Measurements from ENCODE around the gene FGF21. TPM values are rescaled to one million over a fixed set of nuclear protein-coding genes. Genes with fewer than 3 reads are reported as not detected.
A peak's percentile ranks its signal among the peaks of the same experiment; 100 is the strongest.

Gene FGF21
- polyA plus RNA-seq, 1 of the 3 experiments (the other 2 are of a cell fraction) = not detected

- Histone ChIP-seq H3K9me2 (no peaks in the 10 kb centered on the region), H3K36me3 (replicated peaks in 1 of 2; ENCODE audit: control insufficient read depth in 1 of 2, insufficient read depth in 2 of 2, low read length in 1 of 2) (no peaks in the 10 kb centered on the region), H3K4me2 (no peak overlapping the region), H4K20me1 (ENCODE audit: insufficient read depth) (no peaks in the 10 kb centered on the region), H3K9ac (no peak overlapping the region), H3K27me3 (ENCODE audit: insufficient read depth) (no peaks in the 10 kb centered on the region), H3F3A (replicated peaks; ENCODE audit: insufficient read depth) (no peaks in the 10 kb centered on the region), H3K4me3 (ENCODE audit: low read depth in 2 of 2, low read length in 1 of 2) (no peak overlapping the region), H3K4me1 (ENCODE audit: control insufficient read depth in 1 of 2, insufficient read depth in 2 of 2, low read depth in 1 of 2, low read length in 1 of 2) (no peaks in the 10 kb centered on the region; a peak in 1 of 4 replicates), H3K79me2 (ENCODE audit: insufficient read depth) (no peaks in the 10 kb centered on the region), H2AFZ (ENCODE audit: low read depth) (no peak overlapping the region), H3K27ac (ENCODE audit: low read depth in 2 of 2, low read length in 1 of 2) (no peak overlapping the region), H3K9me3 (no peaks in the 10 kb centered on the region)
- POLR2A ChIA-PET = interaction anchor here (0.6 kb wide), 1 partner anchor 36 kb away, joined by 4 read pairs; no protein-coding TSS in a partner anchor
- no peak for DNase-seq
- WGBS (ENCODE audit: low lambda C conversion rate) = 76% methylated on average over 14 of the region's 14 CpGs
- CTCF ChIA-PET = interaction anchor here (1.1 to 20.7 kb wide), 3 partner anchors 29 to 189 kb away, joined by 3 to 457 read pairs (median 4); partner anchors contain the start of genes FUT1 and HSD17B14
- peak; percentile 22; the same call in 1 of the 2 replicates for TF ChIP-seq FOSL2 (IDR thresholded peaks at IDR 0.05; ENCODE audit: borderline replicate concordance, low read depth)
- TF ChIP-seq USF1 (IDR thresholded peaks at IDR 0.05; ENCODE audit: borderline replicate concordance, low read depth) = peak; percentile 77; the same call in 1 of the 2 replicates
- TF ChIP-seq FOXM1 (IDR thresholded peaks at IDR 0.05; ENCODE audit: low read depth) = no peak
These were observed 25.5 kb downstream of the FGF21 start for GRCh38 chr19:48780631-48781391.

GRCh38 chr19:48784527-48784926 is 29.2 kb downstream of the FGF21 start:
- no peak overlapping the region for H3K4me2 ChIP-seq
- H3K9me2 ChIP-seq = no peaks in the 10 kb centered on the region
- H3K4me1 ChIP-seq (ENCODE audit: control insufficient read depth in 1 of 2, insufficient read depth in 2 of 2, low read depth in 1 of 2, low read length in 1 of 2) = no peaks in the 10 kb centered on the region; a peak in 1 of 4 replicates
- no peak overlapping the region for H2AFZ ChIP-seq (ENCODE audit: low read depth)
- no peak overlapping the region for H3K4me3 ChIP-seq (ENCODE audit: low read depth in 2 of 2, low read length in 1 of 2)
- ChIA-PET POLR2A (no interaction called here), CTCF (interaction anchor here (2.4 to 20.7 kb wide), 3 partner anchors 11 to 186 kb away, joined by 8 to 457 read pairs (median 17); partner anchors contain the start of gene HSD17B14)
- H3K27ac ChIP-seq (ENCODE audit: low read depth in 2 of 2, low read length in 1 of 2) = no peak overlapping the region
- H3K27me3 ChIP-seq (ENCODE audit: insufficient read depth) = no peaks in the 10 kb centered on the region
- H3F3A ChIP-seq (replicated peaks; ENCODE audit: insufficient read depth) = no peaks in the 10 kb centered on the region
- no peaks in the 10 kb centered on the region for H3K9me3 ChIP-seq
- 53% methylated on average over 5 of the region's 5 CpGs for WGBS (ENCODE audit: low lambda C conversion rate)
- no peaks in the 10 kb centered on the region for H4K20me1 ChIP-seq (ENCODE audit: insufficient read depth)
- no peaks in the 10 kb centered on the region for H3K79me2 ChIP-seq (ENCODE audit: insufficient read depth)
- H3K36me3 ChIP-seq (replicated peaks in 1 of 2; ENCODE audit: control insufficient read depth in 1 of 2, insufficient read depth in 2 of 2, low read length in 1 of 2) = no peaks in the 10 kb centered on the region
- no peak for DNase-seq
- H3K9ac ChIP-seq = no peak overlapping the region
- TF ChIP-seq CTCF (IDR thresholded peaks at IDR 0.05) (no peak), REST (IDR thresholded peaks at IDR 0.05; ENCODE audit: low read depth, low read length) (no peak), RAD21 (IDR thresholded peaks at IDR 0.05; ENCODE audit: low read length) (no peak), TCF12 (IDR thresholded peaks at IDR 0.05) (no peak), ELF1 (IDR thresholded peaks at IDR 0.05) (no peak), SIN3A (IDR thresholded peaks at IDR 0.05; ENCODE audit: borderline replicate concordance, low read depth, low read length) (no peak), SMC3 (IDR thresholded peaks at IDR 0.05; ENCODE audit: low read depth, low read length) (no peak), MEF2A (IDR thresholded peaks at IDR 0.05; ENCODE audit: borderline replicate concordance, low read depth) (no peak), FOSL2 (IDR thresholded peaks at IDR 0.05; ENCODE audit: borderline replicate concordance, low read depth) (no peak), PBX3 (IDR thresholded peaks at IDR 0.05) (no peak), RXRA (IDR thresholded peaks at IDR 0.05; ENCODE audit: borderline replicate concordance, low read depth) (no peak), USF2 (IDR thresholded peaks at IDR 0.05; ENCODE audit: borderline replicate concordance, low read depth, low read length) (no peak), GABPA (IDR thresholded peaks at IDR 0.05; ENCODE audit: low read depth) (no peak), RCOR1 (IDR thresholded peaks at IDR 0.05; ENCODE audit: low read length) (no peak), RFX5 (IDR thresholded peaks at IDR 0.05; ENCODE audit: low read length) (no peak)

All from SK-N-SH (cell line).